SH-SY5Y (cell line): ENCODE data around the gene ATAD2B.

Source experiments
- GATA2 ChIP-seq: IDR thresholded peaks from 2 replicates; pipeline ENCODE4 v1.6.1; 2011; ENCODE audit warnings: mild to moderate bottlenecking, low read depth, low read length
- GATA3 ChIP-seq: IDR thresholded peaks from 2 replicates; pipeline ENCODE4 v1.6.1; 2011; ENCODE audit warnings: low read depth, mild to moderate bottlenecking, low read length, moderate library complexity

GRCh38 chr2:23793476-23793875, 133.4 kb downstream of the ATAD2B start:
- no peak for TF ChIP-seq GATA3
- TF ChIP-seq GATA2 = no peak
